Lower lobe of right lung (tissue), 2 donors: Measurements from ENCODE around the gene PHOX2B. TPM values are rescaled to one million over a fixed set of nuclear protein-coding genes. Genes with fewer than 3 reads are reported as not detected.

ENCODE experiments used
- ATAC-seq, 2 donors: fragments of 200-7000 bp; cut with Tn5 transposase; one replicate each; pipeline ENCODE4 v1.9.1; 2020 to 2022; ENCODE audit warnings: mild to moderate bottlenecking in 2 of 2, moderate library complexity in 2 of 2
- DNase-seq: peaks from one replicate; pipeline ENCODE4 v3.0.0-alpha.2; 2020
- H3K27ac ChIP-seq: fragments of 200-600 bp; one replicate; pipeline ENCODE4 v1.8.0; 2022
- H3K27me3 ChIP-seq: fragments of 200-600 bp; one replicate; pipeline ENCODE4 v1.8.0; 2022; ENCODE audit warnings: low read depth
- H3K36me3 ChIP-seq: fragments of 200-600 bp; one replicate; pipeline ENCODE4 v1.8.0; 2022; ENCODE audit warnings: mild to moderate bottlenecking
- H3K4me1 ChIP-seq: fragments of 200-600 bp; one replicate; pipeline ENCODE4 v1.8.0; 2022
- H3K4me3 ChIP-seq: fragments of 200-600 bp; one replicate; pipeline ENCODE4 v1.8.0; 2022; ENCODE audit warnings: mild to moderate bottlenecking
- H3K9me3 ChIP-seq: fragments of 200-600 bp; one replicate; pipeline ENCODE4 v1.8.0; 2022
- intact Hi-C: fragments of 100-400 bp; cut with DNase I; formaldehyde crosslinking; loops from one replicate; pipeline ENCODE4 v1.11.0; 2022
- total RNA-seq: library from RNA; stranded (reverse); fragmentation: NEBNext Ultra II Directional; extraction: Animal tissue kit (Norgen Biotek cat#: 25700); gene quantifications from one replicate; pipeline ENCODE4 v1.2.1, GENCODE V29; 2021
- TF ChIP-seq, protein P1 (sequence below): fragments of 200-600 bp; IDR thresholded peaks from one replicate; pipeline ENCODE4 v1.8.0; 2022; ENCODE audit warnings: antibody characterized with exemption, mild to moderate bottlenecking
- donor health status: DM: no; HTN: yes; CAD: no; lungs with severe emphysema.

PHOX2B gene
- total RNA-seq, 1 donor from 2014 or later = not detected

GRCh38 chr4:41709844-41710481 lies 38.6 kb downstream of the PHOX2B start:
- ATAC-seq (peak; percentile 78 to 88), DNase-seq (no peak)
- no peak overlapping the region for H3K27ac ChIP-seq
- TF ChIP-seq, protein P1, sequence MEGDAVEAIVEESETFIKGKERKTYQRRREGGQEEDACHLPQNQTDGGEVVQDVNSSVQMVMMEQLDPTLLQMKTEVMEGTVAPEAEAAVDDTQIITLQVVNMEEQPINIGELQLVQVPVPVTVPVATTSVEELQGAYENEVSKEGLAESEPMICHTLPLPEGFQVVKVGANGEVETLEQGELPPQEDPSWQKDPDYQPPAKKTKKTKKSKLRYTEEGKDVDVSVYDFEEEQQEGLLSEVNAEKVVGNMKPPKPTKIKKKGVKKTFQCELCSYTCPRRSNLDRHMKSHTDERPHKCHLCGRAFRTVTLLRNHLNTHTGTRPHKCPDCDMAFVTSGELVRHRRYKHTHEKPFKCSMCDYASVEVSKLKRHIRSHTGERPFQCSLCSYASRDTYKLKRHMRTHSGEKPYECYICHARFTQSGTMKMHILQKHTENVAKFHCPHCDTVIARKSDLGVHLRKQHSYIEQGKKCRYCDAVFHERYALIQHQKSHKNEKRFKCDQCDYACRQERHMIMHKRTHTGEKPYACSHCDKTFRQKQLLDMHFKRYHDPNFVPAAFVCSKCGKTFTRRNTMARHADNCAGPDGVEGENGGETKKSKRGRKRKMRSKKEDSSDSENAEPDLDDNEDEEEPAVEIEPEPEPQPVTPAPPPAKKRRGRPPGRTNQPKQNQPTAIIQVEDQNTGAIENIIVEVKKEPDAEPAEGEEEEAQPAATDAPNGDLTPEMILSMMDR = no peak
- intact Hi-C loops = no loop called here
- no peaks in the 10 kb centered on the region for H3K4me1 ChIP-seq
- H3K36me3 ChIP-seq = no peaks in the 10 kb centered on the region
- H3K9me3 ChIP-seq = peaks cover 4% of the 10 kb centered on the region
- no peak overlapping the region for H3K4me3 ChIP-seq
- no peaks in the 10 kb centered on the region for H3K27me3 ChIP-seq

- H3K9me3 ChIP-seq = no peaks in the 10 kb centered on the region
- ATAC-seq = no peak
- no peaks in the 10 kb centered on the region for H3K4me1 ChIP-seq
- no peak overlapping the region for H3K27ac ChIP-seq
- no peaks in the 10 kb centered on the region for H3K27me3 ChIP-seq
- H3K4me3 ChIP-seq = no peak overlapping the region
- intact Hi-C loops = no loop called here
- no peak for DNase-seq
- TF ChIP-seq, protein P1 = no peak
- H3K36me3 ChIP-seq = peaks cover 7% of the 10 kb centered on the region
Measured at GRCh38 chr4:41703785-41704184, 44.7 kb downstream of the PHOX2B start.

GRCh38 chr4:41702770-41703169 lies 45.8 kb downstream of the PHOX2B start:
- Histone ChIP-seq H3K36me3 (peaks cover 17% of the 10 kb centered on the region), H3K9me3 (no peaks in the 10 kb centered on the region), H3K27ac (no peak overlapping the region), H3K27me3 (no peaks in the 10 kb centered on the region), H3K4me1 (no peaks in the 10 kb centered on the region), H3K4me3 (no peak overlapping the region)
- ATAC-seq (no peak), DNase-seq (no peak)
- intact Hi-C loops = no loop called here
- TF ChIP-seq, protein P1 = no peak

GRCh38 chr4:41701983-41702382 lies 46.5 kb downstream of the PHOX2B start:
- intact Hi-C loops = no loop called here
- H3K36me3 ChIP-seq = peaks cover 25% of the 10 kb centered on the region
- no peaks in the 10 kb centered on the region for H3K4me1 ChIP-seq
- H3K9me3 ChIP-seq = no peaks in the 10 kb centered on the region
- TF ChIP-seq, protein P1 = no peak
- H3K27ac ChIP-seq = no peak overlapping the region
- ATAC-seq = no peak
- no peak overlapping the region for H3K4me3 ChIP-seq
- H3K27me3 ChIP-seq = no peaks in the 10 kb centered on the region
- DNase-seq = no peak

GRCh38 chr4:41696763-41697162 lies 51.8 kb downstream of the PHOX2B start:
- H3K4me3 ChIP-seq = no peak overlapping the region
- no peak overlapping the region for H3K27ac ChIP-seq
- no peaks in the 10 kb centered on the region for H3K9me3 ChIP-seq
- H3K4me1 ChIP-seq = no peaks in the 10 kb centered on the region
- peaks cover 64% of the 10 kb centered on the region for H3K36me3 ChIP-seq
- ATAC-seq (peak; percentile 78 to 82), DNase-seq (no peak)
- H3K27me3 ChIP-seq = no peaks in the 10 kb centered on the region
- intact Hi-C loops = no loop called here
- TF ChIP-seq, protein P1 = no peak
